SK-N-SH (cell line): ENCODE data around the gene CNKSR2. TPM values are rescaled to one million over a fixed set of nuclear protein-coding genes. Genes with fewer than 3 reads are reported as not detected.

ENCODE experiments used
- CTCF ChIA-PET: fragments of 300-600, 350-600 bp; formaldehyde crosslinking; extraction: SDS; loops from one replicate; lab custom pipeline; 2021; lab: Yijun Ruan, JAX
- POLR2A ChIA-PET: fragments of 350-600 bp; sonication (Branson Sonifier 250); formaldehyde crosslinking; extraction: SDS; loops from one replicate; lab custom pipeline; 2020; ENCODE audit warnings: antibody characterized with exemption, inconsistent platforms; lab: Yijun Ruan, JAX
- DNase-seq: peaks from one replicate; pipeline ENCODE4 v3.0.0; 2012
- H2AFZ ChIP-seq: fragments of 200-600 bp; sonication (generic); 2 replicates; pipeline ENCODE4 v1.8.1; 2016; ENCODE audit warnings: antibody characterized with exemption, mild to moderate bottlenecking, low read depth
- H3F3A ChIP-seq: fragments of 200-600 bp; sonication (generic); replicated peaks from 2 replicates; pipeline ENCODE3; 2016; ENCODE audit warnings: antibody characterized with exemption, mild to moderate bottlenecking; ENCODE audit not compliant: insufficient read depth
- H3K27ac ChIP-seq, 2 experiments: fragments of 200-500 bp in 1 of 2; fragments of 200-600 bp in 1 of 2; sonication (Bioruptor generic) in 1 of 2; sonication (generic), shearing (Covaris generic) in 1 of 2; 2 replicates each; pipeline versions ENCODE4 v1.5.1 to v1.6.1; 2014 to 2016; ENCODE audit warnings: low read depth in 2 of 2, inconsistent platforms in 1 of 2, low read length in 1 of 2, mild to moderate bottlenecking in 1 of 2, mixed read lengths in 1 of 2
- H3K27me3 ChIP-seq: fragments of 200-600 bp; sonication (generic), shearing (Covaris generic); 2 replicates; pipeline ENCODE4 v1.6.1; 2016; ENCODE audit warnings: mixed run types; ENCODE audit not compliant: insufficient read depth
- H3K36me3 ChIP-seq, 2 experiments: fragments of 200-500 bp in 1 of 2; fragments of 200-600 bp in 1 of 2; sonication (Bioruptor generic) in 1 of 2; sonication (generic) in 1 of 2; replicated peaks in 1 of 2; 2 replicates each; pipeline versions ENCODE3 to v1.5.1; 2014 to 2016; ENCODE audit warnings: low read length in 1 of 2, mild to moderate bottlenecking in 1 of 2; ENCODE audit not compliant: insufficient read depth in 2 of 2, control insufficient read depth in 1 of 2
- H3K4me1 ChIP-seq, 2 experiments: fragments of 200-500 bp in 1 of 2; fragments of 200-600 bp in 1 of 2; sonication (Bioruptor generic) in 1 of 2; sonication (generic), shearing (Covaris generic) in 1 of 2; 2 replicates each; pipeline versions ENCODE4 v1.5.1 to v1.6.1; 2014 to 2016; ENCODE audit warnings: low read depth in 1 of 2, low read length in 1 of 2, mixed run types in 1 of 2; ENCODE audit not compliant: insufficient read depth in 2 of 2, control insufficient read depth in 1 of 2
- H3K4me2 ChIP-seq: fragments of 200-600 bp; sonication (generic), shearing (Covaris generic); 2 replicates; pipeline ENCODE4 v1.6.1; 2017; ENCODE audit warnings: mixed run types
- H3K4me3 ChIP-seq, 2 experiments: fragments of 200-500 bp in 1 of 2; fragments of 200-600 bp in 1 of 2; sonication (Bioruptor generic) in 1 of 2; sonication (generic), shearing (Covaris generic) in 1 of 2; 2 replicates each; pipeline versions ENCODE4 v1.5.1 to v1.8.1; 2014 to 2016; ENCODE audit warnings: low read depth in 2 of 2, inconsistent platforms in 1 of 2, low read length in 1 of 2, mild to moderate bottlenecking in 1 of 2, mixed read lengths in 1 of 2, moderate library complexity in 1 of 2
- H3K79me2 ChIP-seq: fragments of 200-600 bp; sonication (generic); 2 replicates; pipeline ENCODE4 v1.8.1; 2017; ENCODE audit warnings: mild to moderate bottlenecking; ENCODE audit not compliant: insufficient read depth
- H3K9ac ChIP-seq: fragments of 200-600 bp; sonication (generic); 2 replicates; pipeline ENCODE4 v1.6.1; 2017; ENCODE audit warnings: mixed run types
- H3K9me2 ChIP-seq: fragments of 200-600 bp; sonication (generic); 2 replicates; pipeline ENCODE4 v1.6.1; 2017; ENCODE audit warnings: mixed run types
- H3K9me3 ChIP-seq: fragments of 200-600 bp; sonication (generic); 2 replicates; pipeline ENCODE4 v1.6.1; 2017; ENCODE audit warnings: mixed run types, mild to moderate bottlenecking, moderate library complexity
- H4K20me1 ChIP-seq: fragments of 200-600 bp; sonication (generic); 2 replicates; pipeline ENCODE4 v1.6.1; 2017; ENCODE audit warnings: mild to moderate bottlenecking, mixed run types; ENCODE audit not compliant: insufficient read depth
- EP300 ChIP-seq, 2 experiments: IDR thresholded peaks; 2 replicates each; pipeline versions ENCODE4 v1.4.0 to v1.6.1; 2012; ENCODE audit warnings: borderline replicate concordance in 1 of 2, low read depth in 1 of 2, low read length in 1 of 2
- EZH2phosphoT487 ChIP-seq: fragments of 200-600 bp; sonication (generic); IDR thresholded peaks from 2 replicates; pipeline ENCODE4 v1.6.1; 2017; ENCODE audit warnings: low read depth, mixed run types, mild to moderate bottlenecking, antibody characterized with exemption, moderate library complexity, borderline replicate concordance
- FOSL2 ChIP-seq: IDR thresholded peaks from 2 replicates; pipeline ENCODE4 v1.4.0; 2012; ENCODE audit warnings: low read depth, mild to moderate bottlenecking, moderate library complexity, borderline replicate concordance
- FOXM1 ChIP-seq: IDR thresholded peaks from 2 replicates; pipeline ENCODE4 v1.4.0; 2012; ENCODE audit warnings: low read depth, mild to moderate bottlenecking
- GABPA ChIP-seq: IDR thresholded peaks from 2 replicates; pipeline ENCODE4 v1.4.0; 2012; ENCODE audit warnings: low read depth, mild to moderate bottlenecking
- GATA2 ChIP-seq: sonication (generic); formaldehyde crosslinking; IDR thresholded peaks from 2 replicates; pipeline ENCODE4 v1.5.0; 2020; ENCODE audit warnings: mild to moderate bottlenecking, missing genetic modification reagents
- IRF3 ChIP-seq: fragments of 150-350 bp; IDR thresholded peaks from 2 replicates; pipeline ENCODE4 v1.6.1; 2016; ENCODE audit warnings: mild to moderate bottlenecking, low read depth, low read length
- MEF2A ChIP-seq: IDR thresholded peaks from 2 replicates; pipeline ENCODE4 v1.4.0; 2012; ENCODE audit warnings: low read depth, borderline replicate concordance
- NRF1 ChIP-seq: IDR thresholded peaks from 2 replicates; pipeline ENCODE4 v1.6.1; 2012; ENCODE audit warnings: low read depth, mild to moderate bottlenecking, low read length
- RAD21 ChIP-seq: IDR thresholded peaks from 2 replicates; pipeline ENCODE4 v1.6.1; 2012; ENCODE audit warnings: mild to moderate bottlenecking, low read length
- RXRA ChIP-seq: IDR thresholded peaks from 2 replicates; pipeline ENCODE4 v1.4.0; 2012; ENCODE audit warnings: low read depth, mild to moderate bottlenecking, borderline replicate concordance
- SIN3A ChIP-seq: IDR thresholded peaks from 2 replicates; pipeline ENCODE4 v1.6.1; 2012; ENCODE audit warnings: low read depth, mild to moderate bottlenecking, low read length, moderate library complexity, borderline replicate concordance
- TAF1 ChIP-seq: IDR thresholded peaks from 2 replicates; pipeline ENCODE4 v1.6.1; 2012; ENCODE audit warnings: low read depth, mild to moderate bottlenecking, low read length, moderate library complexity, borderline replicate concordance
- TCF12 ChIP-seq: IDR thresholded peaks from 2 replicates; pipeline ENCODE4 v1.4.0; 2012
- YY1 ChIP-seq: IDR thresholded peaks from 2 replicates; pipeline ENCODE4 v1.4.0; 2012; ENCODE audit warnings: low read depth, mild to moderate bottlenecking
- WGBS: methylation state at CpG from one replicate; pipeline ENCODE4 v1.1.6; 2017; ENCODE audit warnings: low lambda C conversion rate; 5-methylcytosine and 5-hydroxymethylcytosine counted together
- polyA plus RNA-seq, 3 experiments: library from polyadenylated mRNA; depleted of rRNA; stranded (reverse); fragments of >200 nt; gene quantifications; 2 replicates each; pipeline ENCODE4 v1.2.3, GENCODE V29; 2012
- TF ChIP-seq, protein P1 (sequence below): IDR thresholded peaks from 2 replicates; pipeline ENCODE4 v1.6.1; 2012; ENCODE audit warnings: mild to moderate bottlenecking, low read depth, low read length, moderate library complexity
- TF ChIP-seq, protein P2 (sequence below): fragments of 200-600 bp; sonication (generic); IDR thresholded peaks from 2 replicates; pipeline ENCODE4 v1.6.1; 2017; ENCODE audit warnings: antibody characterized with exemption, mild to moderate bottlenecking, moderate library complexity

CNKSR2 gene
- polyA plus RNA-seq, 1 of the 3 experiments (the other 2 are of a cell fraction) = 0.03 TPM

- Histone ChIP-seq H3K79me2 (no peaks in the 10 kb centered on the region), H3K27me3 (no peaks in the 10 kb centered on the region), H3K36me3 (no peaks in the 10 kb centered on the region), H3K9me2 (no peaks in the 10 kb centered on the region), H3F3A (peaks cover 5% of the 10 kb centered on the region), H3K4me1 (no peaks in the 10 kb centered on the region), H3K9me3 (no peaks in the 10 kb centered on the region), H3K27ac (no peak overlapping the region), H4K20me1 (no peaks in the 10 kb centered on the region), H3K9ac (no peak overlapping the region), H3K4me3 (no peak overlapping the region), H2AFZ (no peak overlapping the region), H3K4me2 (no peak overlapping the region)
- no peak for TF ChIP-seq GATA2
- no peak for DNase-seq
- ChIA-PET POLR2A (no interaction called here), CTCF (no interaction called here)
- 28% methylated on average over 3 of the region's 3 CpGs for WGBS
Observed at GRCh38 chrX:21639775-21640174, 265.6 kb downstream of the CNKSR2 start.

GRCh38 chrX:21645431-21645830, 271.2 kb downstream of the CNKSR2 start:
- no peak overlapping the region for H3K27ac ChIP-seq
- TF ChIP-seq EZH2phosphoT487 (no peak), YY1 (no peak), TCF12 (no peak), IRF3 (no peak), RAD21 (no peak), EP300 (IDR thresholded peaks at IDR 0.05; ENCODE audit: borderline replicate concordance in 1 of 2, low read depth in 1 of 2, low read length in 1 of 2) (no peak), SIN3A (no peak)
- H3K27me3 ChIP-seq = no peaks in the 10 kb centered on the region
- H3K9me2 ChIP-seq = no peaks in the 10 kb centered on the region
- no peaks in the 10 kb centered on the region for H3F3A ChIP-seq
- no peak overlapping the region for H3K9ac ChIP-seq
- H2AFZ ChIP-seq = no peak overlapping the region
- H3K4me2 ChIP-seq = no peak overlapping the region
- no peak for DNase-seq
- H3K36me3 ChIP-seq = no peaks in the 10 kb centered on the region
- no peaks in the 10 kb centered on the region for H3K9me3 ChIP-seq
- no peaks in the 10 kb centered on the region for H3K4me1 ChIP-seq
- no peak overlapping the region for H3K4me3 ChIP-seq
- no peaks in the 10 kb centered on the region for H3K79me2 ChIP-seq
- CTCF ChIA-PET = interaction anchor here (0.7 kb wide), 1 partner anchor 28 kb away, joined by 3 read pairs; no protein-coding TSS in a partner anchor
- no peaks in the 10 kb centered on the region for H4K20me1 ChIP-seq
- POLR2A ChIA-PET = no interaction called here

DNA sequence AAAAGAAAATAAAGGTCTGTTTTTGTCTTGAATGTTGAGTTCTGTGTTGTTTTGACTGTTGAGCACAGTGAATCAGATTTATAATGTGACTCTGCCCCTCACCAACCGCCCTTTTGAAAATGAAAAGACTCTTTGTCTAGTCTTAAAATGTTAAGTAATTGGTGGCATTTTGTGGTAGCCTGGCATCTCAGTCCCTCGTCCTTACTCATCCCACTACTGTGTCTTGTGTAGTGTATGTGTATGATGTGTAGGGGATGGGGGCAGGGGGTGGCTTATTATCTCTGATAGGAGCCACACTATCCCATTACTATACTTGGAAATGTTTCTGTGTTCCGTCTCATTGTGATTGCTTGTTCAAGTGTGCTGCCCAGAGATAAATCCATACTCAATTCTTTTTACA, 271.7 kb downstream of the CNKSR2 start:
- H2AFZ ChIP-seq = no peak overlapping the region
- H3K4me2 ChIP-seq = no peak overlapping the region
- no peak overlapping the region for H3K9ac ChIP-seq
- H3K4me1 ChIP-seq = no peaks in the 10 kb centered on the region
- H4K20me1 ChIP-seq = no peaks in the 10 kb centered on the region
- no peaks in the 10 kb centered on the region for H3F3A ChIP-seq
- CTCF ChIA-PET = no interaction called here
- no peak overlapping the region for H3K27ac ChIP-seq
- no peaks in the 10 kb centered on the region for H3K79me2 ChIP-seq
- H3K9me3 ChIP-seq = no peaks in the 10 kb centered on the region
- H3K36me3 ChIP-seq = no peaks in the 10 kb centered on the region
- 34% methylated on average over 3 of the region's 3 CpGs for WGBS
- POLR2A ChIA-PET = no interaction called here
- H3K4me3 ChIP-seq = no peak overlapping the region
- H3K9me2 ChIP-seq = no peaks in the 10 kb centered on the region
- H3K27me3 ChIP-seq = no peaks in the 10 kb centered on the region
- DNase-seq = no peak
- TF ChIP-seq TCF12 = no peak
- TF ChIP-seq FOXM1 = no peak
- TF ChIP-seq NRF1 = no peak
- no peak for TF ChIP-seq GABPA
- TF ChIP-seq YY1 = no peak
- TF ChIP-seq GATA2 = no peak
- TF ChIP-seq FOSL2 = no peak
- TF ChIP-seq MEF2A = no peak
- no peak for TF ChIP-seq EP300 (IDR thresholded peaks at IDR 0.05; ENCODE audit: borderline replicate concordance in 1 of 2, low read depth in 1 of 2, low read length in 1 of 2)
- no peak for TF ChIP-seq RAD21
- TF ChIP-seq TAF1 = no peak
- TF ChIP-seq, protein P1, sequence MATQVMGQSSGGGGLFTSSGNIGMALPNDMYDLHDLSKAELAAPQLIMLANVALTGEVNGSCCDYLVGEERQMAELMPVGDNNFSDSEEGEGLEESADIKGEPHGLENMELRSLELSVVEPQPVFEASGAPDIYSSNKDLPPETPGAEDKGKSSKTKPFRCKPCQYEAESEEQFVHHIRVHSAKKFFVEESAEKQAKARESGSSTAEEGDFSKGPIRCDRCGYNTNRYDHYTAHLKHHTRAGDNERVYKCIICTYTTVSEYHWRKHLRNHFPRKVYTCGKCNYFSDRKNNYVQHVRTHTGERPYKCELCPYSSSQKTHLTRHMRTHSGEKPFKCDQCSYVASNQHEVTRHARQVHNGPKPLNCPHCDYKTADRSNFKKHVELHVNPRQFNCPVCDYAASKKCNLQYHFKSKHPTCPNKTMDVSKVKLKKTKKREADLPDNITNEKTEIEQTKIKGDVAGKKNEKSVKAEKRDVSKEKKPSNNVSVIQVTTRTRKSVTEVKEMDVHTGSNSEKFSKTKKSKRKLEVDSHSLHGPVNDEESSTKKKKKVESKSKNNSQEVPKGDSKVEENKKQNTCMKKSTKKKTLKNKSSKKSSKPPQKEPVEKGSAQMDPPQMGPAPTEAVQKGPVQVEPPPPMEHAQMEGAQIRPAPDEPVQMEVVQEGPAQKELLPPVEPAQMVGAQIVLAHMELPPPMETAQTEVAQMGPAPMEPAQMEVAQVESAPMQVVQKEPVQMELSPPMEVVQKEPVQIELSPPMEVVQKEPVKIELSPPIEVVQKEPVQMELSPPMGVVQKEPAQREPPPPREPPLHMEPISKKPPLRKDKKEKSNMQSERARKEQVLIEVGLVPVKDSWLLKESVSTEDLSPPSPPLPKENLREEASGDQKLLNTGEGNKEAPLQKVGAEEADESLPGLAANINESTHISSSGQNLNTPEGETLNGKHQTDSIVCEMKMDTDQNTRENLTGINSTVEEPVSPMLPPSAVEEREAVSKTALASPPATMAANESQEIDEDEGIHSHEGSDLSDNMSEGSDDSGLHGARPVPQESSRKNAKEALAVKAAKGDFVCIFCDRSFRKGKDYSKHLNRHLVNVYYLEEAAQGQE = no peak
- TF ChIP-seq, protein P2, sequence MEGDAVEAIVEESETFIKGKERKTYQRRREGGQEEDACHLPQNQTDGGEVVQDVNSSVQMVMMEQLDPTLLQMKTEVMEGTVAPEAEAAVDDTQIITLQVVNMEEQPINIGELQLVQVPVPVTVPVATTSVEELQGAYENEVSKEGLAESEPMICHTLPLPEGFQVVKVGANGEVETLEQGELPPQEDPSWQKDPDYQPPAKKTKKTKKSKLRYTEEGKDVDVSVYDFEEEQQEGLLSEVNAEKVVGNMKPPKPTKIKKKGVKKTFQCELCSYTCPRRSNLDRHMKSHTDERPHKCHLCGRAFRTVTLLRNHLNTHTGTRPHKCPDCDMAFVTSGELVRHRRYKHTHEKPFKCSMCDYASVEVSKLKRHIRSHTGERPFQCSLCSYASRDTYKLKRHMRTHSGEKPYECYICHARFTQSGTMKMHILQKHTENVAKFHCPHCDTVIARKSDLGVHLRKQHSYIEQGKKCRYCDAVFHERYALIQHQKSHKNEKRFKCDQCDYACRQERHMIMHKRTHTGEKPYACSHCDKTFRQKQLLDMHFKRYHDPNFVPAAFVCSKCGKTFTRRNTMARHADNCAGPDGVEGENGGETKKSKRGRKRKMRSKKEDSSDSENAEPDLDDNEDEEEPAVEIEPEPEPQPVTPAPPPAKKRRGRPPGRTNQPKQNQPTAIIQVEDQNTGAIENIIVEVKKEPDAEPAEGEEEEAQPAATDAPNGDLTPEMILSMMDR = no peak
- no peak for TF ChIP-seq RXRA
